Stimulated activated CD4-positive, alpha-beta T cell treated with anti-CD3 and anti-CD28 coated beads, Interleukin-4, amount 100 ng/mL, for 48 hours (primary cell): Measurements from ENCODE around the gene ACTG1.

Experiments used
- DNase-seq, 2 donors: peaks; one replicate each; pipeline ENCODE4 v3.0.0-alpha.2; 2020; ENCODE audit warnings: low read depth in 2 of 2

Gene ACTG1

GRCh38 chr17:81518113-81518784, 5.7 kb upstream of the ACTG1 start:
- DNase-seq: no peak

GRCh38 chr17:81517339-81518112, 4.9 kb upstream of the ACTG1 start:
- no peak for DNase-seq

DNA sequence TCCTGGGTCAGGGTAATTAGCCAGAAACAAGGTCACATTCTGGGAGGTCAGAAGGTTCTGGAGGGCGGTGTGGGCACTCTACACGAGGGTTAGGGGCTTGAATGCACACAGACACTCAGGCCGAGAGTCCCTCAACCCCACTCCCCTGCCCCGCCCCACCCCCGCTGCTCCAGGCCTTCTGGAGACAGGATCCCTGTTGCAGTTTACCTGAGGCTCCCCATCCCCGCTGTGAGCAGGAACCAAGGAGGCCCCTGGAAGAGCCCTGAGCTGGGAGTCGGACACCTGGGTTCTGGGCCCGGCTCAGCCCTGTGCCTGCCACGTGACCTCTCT, 4.4 kb upstream of the ACTG1 start:
- no peak for DNase-seq

DNA sequence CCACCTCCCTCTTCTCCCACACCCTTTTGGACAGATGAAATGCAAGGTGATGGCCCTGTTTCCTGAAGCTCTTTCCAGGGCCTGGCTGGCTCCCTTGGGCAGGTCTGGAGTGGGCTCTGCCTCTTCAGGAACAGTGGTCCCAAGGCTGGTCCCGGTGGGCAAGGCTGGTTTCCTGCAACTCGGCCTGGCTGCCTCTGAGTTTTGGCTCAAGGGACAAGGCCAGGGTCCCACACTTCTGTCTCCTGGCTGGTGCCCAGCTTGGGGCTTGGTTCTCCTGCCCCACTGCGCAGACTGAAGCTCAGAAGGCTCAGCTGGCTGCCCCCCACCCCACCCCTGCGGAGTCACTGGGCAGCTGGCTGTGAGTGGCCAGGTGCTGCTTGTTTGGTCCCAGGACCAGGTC, 3.8 kb upstream of the ACTG1 start:
- no peak for DNase-seq

DNA sequence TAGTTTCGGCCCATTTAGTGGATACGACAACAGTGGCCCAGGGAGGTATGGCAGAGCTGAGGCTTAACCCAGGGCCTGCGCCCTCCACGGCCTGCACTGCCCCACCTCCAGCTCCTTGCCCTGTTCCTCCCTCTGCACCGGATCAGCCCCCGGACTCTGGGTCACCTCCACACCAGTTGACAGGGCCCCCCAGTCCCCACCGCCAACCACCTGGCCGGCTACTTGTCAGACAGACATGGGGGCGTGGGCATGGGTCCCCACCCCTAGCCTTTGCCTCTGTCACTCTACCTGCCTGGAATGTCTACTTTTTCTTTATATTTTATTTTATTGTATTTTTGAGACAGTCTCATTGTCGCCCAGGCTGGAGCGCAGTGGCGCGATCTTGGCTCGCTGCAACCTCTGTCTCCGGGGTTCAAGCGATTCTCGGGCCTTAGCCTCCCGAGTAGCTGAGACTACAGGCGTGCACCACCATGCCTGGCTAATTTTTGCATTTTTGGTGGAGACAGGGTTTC, 3.0 kb upstream of the ACTG1 start:
- no peak for DNase-seq

DNA sequence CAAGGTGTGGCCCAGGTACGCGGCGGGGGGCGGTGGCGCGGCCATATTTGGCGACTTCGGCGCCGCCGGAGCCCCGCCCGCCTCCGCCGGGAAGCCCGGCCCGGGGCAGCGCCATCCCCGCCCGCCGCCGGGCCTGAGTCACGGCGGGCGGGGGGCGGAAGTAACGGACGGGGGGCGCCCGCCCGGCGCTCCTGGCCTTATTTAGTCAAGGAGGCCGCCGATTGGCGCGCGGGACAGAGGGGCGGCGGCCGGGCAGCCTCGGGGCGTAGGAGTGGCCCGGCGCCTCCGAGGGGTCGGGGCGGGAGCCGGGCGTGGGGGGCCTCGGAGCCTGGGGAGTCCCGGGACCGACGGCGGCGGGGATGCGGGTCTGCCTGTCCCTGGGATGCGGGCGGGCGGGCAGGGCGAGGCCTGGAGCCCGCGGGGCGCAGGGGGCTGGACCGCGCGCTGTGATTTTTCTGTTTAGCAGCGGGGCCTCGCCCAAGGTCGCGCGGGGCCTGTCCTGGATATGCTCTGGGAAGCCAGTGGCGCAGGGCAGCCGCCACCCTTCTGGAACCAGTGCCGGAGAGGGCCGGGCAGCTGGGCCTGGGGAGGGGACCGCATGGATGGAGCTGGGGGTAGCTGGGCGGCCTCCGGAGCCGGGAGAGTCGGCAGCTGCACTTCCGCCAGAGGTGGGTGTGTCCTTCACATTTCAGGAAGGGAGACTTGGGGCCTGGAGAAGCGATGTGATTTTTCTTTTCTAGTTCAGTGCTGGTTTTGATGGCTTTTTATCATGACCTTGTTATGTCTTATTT, 2.3 kb upstream of the ACTG1 start:
- DNase-seq: peak; percentile 60 to 72

DNA sequence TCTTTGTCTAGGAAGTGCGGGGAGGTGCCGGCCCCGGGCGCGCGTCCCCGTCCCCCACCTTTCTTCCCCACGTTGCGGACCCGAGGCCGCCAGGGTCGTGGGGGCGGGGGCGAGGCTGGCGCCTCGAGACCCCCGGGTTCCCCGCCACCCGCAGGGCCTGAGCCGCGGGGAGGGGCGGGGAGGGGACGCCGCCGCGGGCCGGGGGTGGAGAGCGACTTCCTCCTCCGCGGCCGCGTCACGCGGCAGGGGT, 1.8 kb upstream of the ACTG1 start:
- DNase-seq: no peak

DNA sequence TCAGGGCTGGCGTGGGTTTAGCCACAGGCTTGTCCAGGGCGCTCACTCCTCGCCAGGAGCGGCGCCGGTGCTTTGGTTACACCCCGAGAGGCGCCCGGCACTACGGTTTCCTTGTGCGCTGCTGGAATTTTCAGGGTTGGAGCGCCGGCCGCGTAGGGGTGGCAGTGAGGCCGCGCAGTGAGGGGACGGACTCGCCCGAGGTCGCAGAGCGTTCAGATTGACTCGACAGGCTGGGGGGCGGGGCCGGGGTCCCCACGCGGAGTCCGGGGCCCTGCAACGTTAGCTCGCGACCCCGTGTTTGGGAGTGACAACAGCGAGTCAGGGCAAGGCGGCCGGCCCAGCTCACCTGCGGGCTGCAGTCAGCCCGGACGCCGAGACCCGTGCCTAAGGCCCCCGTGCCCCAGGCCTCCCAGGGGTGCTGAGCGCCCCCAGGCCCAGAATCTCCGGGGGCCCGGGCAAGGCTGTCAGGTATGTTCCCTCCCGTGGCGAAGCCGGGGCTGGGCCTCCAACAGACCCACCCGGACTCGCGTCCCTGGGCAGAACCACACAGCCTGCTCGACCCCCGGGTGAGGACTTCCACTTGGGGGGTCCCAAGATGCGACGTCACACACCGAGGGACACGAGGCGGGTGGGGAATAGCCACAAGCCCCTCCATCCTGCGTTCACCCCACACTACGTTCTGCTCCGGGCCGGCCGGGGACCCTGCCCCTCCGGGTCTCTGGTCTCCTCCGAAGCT, 1.3 kb upstream of the ACTG1 start:
- peak in 1 of 2 donors; percentile 40 for DNase-seq

DNA sequence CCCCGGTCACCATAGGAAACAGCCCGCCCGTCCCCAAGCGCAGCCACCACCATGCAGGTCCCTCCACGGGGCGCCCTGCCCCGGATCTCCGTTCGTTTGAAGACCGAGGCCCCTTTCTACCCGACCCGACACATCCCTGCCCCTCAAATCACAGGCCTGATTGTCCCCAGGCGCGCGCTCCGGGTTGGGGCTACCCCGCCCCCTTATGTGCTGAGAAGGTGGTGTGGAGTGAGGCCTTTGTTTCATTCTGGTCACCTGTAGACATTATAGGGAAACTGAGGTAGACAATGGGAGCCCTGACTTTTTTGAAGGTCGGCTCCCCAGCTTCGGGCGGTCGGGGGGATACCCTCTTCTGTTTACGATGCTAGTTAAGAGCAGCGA, 763 bp upstream of the ACTG1 start:
- DNase-seq: peak; percentile 51 to 61

DNA sequence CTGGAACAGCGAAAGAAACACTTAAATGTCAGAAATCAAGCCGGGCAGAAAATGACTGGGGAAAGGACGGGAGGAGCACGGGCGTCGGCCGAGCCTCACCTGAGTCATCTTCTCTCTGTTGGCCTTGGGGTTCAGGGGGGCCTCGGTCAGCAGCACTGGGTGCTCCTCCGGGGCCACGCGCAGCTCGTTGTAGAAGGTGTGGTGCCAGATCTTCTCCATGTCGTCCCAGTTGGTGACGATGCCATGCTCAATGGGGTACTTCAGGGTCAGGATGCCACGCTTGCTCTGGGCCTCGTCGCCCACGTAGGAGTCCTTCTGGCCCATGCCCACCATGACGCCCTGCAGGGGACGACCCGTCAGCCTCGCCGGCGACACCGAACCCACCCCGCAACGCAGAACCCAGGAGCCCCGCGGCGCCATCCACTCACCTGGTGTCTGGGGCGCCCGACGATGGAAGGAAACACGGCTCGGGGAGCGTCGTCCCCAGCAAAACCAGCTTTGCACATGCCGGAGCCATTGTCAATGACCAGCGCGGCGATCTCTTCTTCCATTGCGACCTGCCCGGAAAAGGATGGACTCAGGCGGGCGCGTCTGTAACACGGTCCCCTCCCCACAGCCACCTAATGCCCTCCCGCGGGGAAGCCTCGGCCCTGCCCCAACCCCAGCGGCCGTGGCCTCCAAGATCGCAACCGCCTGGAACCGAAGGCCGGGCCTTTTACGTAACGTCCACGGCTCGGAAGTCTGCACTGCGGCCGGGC, 616 bp downstream of the ACTG1 start:
- no peak for DNase-seq

GRCh38 chr17:81511554-81511803, 1.1 kb downstream of the ACTG1 start:
- no peak for DNase-seq

- no peak for DNase-seq
Observed at GRCh38 chr17:81510785-81511553, 1.6 kb downstream of the ACTG1 start.

GRCh38 chr17:81509972-81510784, 2.4 kb downstream of the ACTG1 start:
- DNase-seq: no peak

GRCh38 chr17:81509207-81509971, 3.2 kb downstream of the ACTG1 start:
- DNase-seq: no peak

DNA sequence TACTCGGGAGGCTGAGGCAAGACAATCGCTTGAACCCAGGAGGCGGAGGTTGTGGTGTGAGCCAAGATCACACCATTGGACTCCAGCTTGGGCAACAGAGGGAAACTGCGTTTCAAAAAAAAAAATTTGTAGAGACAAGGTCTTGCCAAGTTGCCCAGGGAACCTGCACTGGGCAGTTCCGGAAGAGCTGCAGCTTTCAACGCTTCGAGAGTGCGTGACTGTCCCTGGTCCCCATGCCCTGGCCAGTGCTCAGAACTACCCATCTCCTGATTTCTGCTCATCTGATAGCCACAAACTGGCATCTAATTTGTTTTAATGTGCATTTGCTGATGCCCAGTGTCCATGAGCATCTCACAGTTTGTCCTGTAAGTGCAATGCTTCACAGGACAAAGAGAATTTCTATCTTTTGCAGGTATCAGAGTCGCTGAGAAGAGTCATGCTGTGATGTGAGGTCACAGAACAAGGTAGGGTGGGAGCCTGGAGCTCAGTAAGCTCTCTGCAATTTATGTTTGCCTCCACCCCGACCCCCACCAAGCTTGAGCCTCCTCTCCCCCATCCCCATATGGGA, 3.9 kb downstream of the ACTG1 start:
- no peak for DNase-seq

DNA sequence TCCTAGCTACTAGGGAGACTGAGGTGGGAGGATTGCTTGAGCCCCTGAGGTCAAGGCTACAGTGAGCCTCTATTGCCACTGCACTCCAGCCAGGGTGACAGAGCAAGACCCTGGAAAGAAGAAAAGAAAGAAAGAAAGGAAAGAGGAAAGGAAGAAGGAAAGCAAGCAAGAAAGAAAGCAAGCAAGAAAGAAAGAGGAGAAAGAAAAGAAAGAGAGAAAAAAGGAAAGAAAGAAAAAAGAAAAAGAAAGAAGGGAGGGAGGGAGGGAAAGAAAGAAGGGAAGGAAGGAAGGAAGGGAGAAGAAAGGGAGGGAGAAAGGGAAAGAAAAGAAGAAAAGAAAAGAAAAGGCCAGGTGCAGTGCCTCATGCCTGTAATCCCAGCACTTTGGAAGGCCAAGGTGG, 9.0 kb downstream of the ACTG1 start:
- no peak for DNase-seq

- no peak for DNase-seq
Observed at GRCh38 chr17:81502471-81503017, 10.1 kb downstream of the ACTG1 start.

GRCh38 chr17:81500047-81500446, 12.6 kb downstream of the ACTG1 start:
- no peak for DNase-seq

GRCh38 chr17:81499601-81499970, 13.0 kb downstream of the ACTG1 start:
- DNase-seq: no peak
